HG03060 (cell line): ENCODE measurements around the gene ZNF592.

ENCODE experiments used
- ATAC-seq: cut with Tn5 transposase; IDR thresholded peaks from one replicate; pipeline ENCODE4 v1.9.1; 2021; ENCODE audit warnings: low read depth, moderate number of reproducible peaks; ENCODE audit not compliant: unreplicated experiment

Gene ZNF592

DNA sequence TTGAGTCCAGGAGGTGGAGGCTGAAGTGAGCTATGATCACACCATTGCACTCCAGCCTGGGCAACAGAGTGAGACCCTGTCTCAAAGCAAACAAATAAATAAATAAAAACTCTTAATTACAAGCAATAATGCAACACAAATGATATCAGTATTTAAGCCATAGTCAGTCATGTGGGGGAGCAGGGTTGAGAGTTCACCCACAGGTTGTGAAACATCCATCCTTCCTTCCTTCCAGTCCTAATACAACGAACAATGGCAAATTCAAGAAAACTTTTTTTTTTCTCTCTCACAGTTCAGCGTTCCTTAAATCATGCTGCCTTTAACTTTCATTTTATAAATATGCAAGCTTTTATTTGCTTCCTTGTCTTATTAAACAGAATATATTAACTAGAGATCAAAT lies 24.1 kb downstream of the ZNF592 start:
- no peak for ATAC-seq

DNA sequence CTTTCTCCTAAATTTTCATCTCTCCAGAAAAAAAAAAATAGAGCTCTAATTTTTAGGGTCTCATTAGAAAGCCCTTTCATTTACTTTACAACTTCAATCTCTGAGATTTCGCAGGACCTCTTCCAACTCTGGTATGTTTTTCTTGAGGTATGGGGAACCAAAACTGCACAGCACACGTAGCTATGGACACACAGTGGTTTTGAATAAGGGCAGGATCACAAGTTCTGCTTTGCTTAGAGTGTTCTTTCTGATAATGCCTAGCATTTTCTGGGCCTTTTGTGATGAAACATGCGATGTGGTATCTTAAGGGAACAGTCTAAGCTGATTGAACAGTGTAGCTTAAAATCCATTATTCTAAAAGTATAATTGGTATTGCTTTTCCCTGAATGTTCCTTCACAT lies 25.3 kb downstream of the ZNF592 start:
- no peak for ATAC-seq

DNA sequence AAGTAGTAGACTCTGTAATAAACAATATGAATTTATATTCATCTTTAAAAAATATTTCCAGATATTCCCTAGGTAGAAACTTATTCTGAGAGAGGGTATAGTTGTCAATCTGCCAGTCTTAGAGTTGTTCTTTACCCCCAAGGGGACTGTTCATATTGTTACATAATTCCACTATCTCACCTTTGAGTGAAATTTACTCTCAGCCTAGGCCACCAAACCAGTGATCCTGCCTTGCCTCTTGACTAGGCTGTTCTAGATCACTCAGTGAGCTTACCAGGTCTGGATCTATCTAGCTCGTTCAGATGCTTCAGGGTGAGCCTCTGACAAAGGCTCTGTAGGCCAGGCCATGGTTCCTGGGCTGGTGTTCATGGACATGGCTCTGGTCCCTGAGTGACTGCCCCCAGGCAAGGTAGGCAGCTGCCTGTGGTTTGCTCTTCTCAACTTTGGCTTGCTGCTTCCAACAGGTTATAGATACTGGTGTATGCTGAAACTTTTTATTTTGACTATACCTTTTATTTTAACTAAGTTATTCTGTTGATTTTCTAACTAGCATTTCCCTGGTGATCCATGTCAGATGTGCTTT lies 27.6 kb downstream of the ZNF592 start:
- ATAC-seq, result no peak

DNA sequence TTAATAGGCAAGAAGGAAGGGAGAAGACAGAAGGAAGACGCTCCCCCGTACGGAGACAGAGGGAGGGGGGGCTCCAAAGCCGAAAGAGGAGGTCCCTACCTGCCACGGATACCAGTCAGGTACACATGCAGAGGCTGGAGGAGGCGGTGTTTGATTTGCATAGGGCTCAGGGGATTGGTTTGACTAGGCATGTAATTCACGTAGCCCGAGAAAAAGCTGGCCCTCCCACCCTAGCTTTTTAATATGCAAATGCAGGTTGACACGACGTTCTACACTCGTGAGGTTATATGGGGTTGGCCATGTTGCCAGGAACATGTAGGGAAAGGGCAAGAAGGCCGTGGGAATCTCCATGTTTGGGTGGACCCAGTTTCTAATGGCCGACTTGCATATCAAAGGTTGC lies 29.8 kb downstream of the ZNF592 start:
- ATAC-seq, result no peak

DNA sequence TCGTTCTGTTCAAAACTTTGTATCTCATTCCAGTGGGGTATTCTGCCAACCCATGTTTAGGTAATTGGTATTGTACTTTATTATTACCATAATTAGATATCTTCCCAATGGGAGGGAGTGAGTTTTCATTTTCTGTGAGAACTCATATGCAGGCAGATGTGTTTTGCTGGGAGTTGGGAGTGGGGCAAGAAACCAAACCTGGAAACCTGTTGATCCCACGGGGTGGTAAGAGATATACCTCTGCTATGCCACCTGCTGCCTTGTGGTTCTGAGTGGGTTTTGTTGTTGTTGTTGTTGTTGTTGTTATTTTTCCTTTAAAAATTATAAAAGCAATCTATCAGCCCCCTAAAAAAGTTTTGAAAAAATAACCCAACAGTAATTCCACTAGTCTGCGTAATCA lies 32.1 kb downstream of the ZNF592 start:
- ATAC-seq, result no peak

DNA sequence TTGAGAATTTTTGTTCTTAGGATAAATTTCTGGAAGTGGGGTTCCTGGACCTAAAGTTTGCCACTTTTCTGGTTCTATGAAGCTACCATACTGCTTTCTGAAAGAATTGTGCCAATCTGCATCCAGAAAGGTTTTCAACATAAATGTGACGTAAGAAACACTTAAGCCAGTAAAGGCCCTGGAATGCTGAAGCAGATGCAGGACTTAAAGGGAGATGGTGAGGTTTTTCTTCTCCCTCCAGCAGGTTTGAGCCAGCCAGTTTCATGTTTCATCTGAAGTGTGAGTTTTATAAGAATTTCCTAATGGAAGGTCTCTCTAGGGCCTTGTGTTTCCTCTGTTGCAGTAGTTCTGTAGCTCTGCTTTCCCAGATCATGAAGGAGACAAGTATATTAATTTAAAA lies 33.1 kb downstream of the ZNF592 start:
- ATAC-seq, result no peak

DNA sequence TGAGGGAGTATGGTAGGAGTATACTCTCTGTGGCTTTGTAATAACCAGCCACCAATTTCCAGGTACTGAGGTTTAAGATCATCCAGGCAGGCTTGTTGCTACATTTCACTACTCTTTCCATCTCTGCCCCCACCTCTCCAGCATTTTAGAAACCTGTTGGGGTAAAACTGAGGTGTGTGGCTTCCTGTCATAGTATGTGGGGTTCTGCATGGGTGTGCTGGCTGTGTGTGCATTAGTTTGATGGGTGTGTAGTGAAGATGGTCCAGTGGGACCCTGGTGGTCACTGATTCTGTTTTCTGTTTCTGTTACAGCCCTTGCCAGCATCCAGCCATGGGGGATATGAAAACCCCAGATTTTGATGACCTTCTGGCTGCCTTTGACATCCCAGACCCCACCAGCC lies 34.0 kb downstream of the ZNF592 start:
- ATAC-seq, result no peak

DNA sequence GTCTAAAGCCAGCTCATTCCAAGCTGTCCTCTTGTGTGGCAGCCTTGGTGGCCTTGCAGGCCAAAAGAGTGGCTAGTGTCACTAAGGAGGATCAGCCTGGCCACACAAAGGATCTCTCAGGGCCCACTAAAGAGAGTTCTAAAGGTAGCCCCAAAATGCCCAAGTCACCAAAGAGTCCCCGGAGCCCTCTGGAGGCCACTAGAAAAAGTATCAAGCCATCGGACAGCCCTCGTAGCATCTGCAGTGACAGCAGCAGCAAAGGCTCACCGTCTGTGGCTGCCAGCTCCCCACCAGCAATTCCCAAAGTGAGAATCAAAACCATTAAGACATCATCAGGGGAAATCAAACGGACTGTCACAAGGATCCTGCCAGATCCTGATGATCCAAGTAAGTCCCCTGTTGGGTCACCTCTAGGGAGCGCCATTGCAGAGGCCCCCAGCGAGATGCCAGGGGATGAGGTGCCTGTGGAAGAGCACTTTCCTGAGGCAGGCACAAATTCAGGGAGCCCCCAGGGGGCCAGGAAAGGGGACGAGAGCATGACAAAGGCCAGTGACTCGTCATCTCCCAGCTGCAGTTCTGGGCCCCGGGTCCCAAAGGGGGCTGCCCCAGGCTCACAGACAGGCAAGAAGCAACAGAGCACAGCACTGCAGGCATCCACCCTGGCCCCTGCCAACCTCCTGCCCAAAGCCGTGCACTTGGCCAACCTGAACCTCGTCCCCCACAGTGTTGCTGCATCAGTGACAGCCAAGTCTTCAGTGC lies 35.3 kb downstream of the ZNF592 start:
- no peak for ATAC-seq

DNA sequence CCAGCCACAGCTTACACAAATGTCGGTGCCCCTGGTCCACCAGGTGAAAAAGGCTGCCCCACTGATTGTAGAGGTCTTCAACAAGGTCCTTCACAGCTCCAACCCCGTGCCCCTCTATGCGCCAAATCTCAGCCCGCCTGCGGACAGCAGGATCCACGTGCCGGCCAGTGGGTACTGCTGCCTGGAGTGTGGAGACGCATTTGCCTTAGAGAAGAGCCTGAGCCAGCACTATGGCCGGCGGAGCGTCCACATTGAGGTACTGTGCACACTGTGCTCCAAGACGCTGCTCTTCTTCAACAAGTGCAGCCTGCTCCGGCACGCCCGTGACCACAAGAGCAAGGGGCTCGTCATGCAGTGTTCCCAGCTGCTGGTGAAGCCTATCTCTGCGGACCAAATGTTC lies 35.9 kb downstream of the ZNF592 start:
- no peak for ATAC-seq

DNA sequence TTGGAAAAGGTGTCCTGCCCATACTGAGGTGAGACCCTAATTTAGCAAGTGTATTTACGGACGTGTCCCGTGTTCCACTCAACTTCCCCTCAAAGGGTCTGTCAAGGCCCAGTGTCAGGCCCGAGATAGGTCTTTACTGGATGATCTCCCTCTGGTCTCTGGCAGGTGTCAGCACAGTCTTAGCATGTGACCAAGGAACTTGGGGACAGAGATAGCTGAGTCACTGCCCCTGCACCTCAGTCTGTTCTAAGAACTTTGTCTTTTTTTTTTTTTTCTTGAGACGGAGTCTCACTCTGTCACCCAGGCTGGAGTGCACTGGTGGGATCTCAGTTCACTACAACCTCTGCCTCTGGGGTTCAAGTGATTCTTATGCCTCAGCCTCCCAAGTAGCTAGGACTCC lies 36.7 kb downstream of the ZNF592 start:
- ATAC-seq, result no peak

DNA sequence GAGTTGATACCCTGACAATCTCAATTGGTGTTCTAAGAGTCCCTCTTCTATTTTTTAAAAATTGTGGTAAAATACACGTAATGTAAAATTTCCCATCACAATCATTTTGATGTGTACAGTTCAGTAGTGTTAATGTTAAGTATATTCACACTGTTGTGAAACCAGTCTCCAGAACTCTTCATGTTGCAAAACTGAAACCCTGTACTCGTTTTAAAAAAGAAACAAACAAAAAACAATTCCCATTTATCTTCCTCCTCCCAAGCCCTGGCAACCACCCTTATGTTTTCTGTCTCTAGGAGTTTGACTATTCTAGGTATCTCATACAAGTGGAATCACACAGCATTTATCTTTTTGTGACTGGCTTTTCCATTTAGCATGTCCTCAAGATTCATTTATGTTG lies 40.1 kb downstream of the ZNF592 start:
- no peak for ATAC-seq

DNA sequence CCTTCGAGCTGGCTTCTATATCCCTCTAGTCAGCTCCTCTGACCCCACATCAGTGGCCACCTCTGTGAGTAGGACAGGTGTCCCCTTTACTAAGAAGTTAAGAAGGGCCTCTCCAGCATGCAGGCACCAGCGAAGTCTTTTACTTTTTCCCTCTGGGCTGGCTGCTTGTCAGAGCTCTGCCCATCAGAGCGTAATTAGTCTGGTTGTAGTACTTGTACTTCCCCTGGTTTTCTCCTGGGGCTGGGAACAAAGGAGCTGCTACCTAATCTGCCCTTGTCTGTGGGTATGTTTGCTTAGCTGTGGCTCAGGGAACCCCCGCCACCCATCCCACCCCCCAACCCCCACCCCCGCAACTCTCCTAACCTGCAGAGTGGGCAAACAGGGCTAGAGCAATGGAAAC lies 41.4 kb downstream of the ZNF592 start:
- no peak for ATAC-seq

DNA sequence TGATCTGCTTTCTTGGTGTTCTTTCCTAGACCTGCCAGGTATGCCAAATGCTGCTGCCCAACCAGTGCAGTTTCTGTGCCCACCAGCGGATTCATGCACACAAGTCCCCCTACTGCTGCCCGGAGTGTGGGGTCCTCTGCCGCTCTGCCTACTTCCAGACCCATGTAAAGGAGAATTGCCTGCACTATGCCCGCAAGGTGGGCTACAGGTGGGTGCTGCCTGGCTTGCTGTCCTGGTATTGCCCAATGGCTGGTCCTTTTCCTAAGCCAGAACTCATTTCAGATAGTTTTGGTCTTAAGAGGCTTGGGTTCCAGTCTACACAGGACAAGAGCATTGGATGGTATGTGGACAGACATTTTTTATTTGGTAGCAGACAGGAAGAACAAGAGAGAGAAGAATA lies 42.3 kb downstream of the ZNF592 start:
- no peak for ATAC-seq

DNA sequence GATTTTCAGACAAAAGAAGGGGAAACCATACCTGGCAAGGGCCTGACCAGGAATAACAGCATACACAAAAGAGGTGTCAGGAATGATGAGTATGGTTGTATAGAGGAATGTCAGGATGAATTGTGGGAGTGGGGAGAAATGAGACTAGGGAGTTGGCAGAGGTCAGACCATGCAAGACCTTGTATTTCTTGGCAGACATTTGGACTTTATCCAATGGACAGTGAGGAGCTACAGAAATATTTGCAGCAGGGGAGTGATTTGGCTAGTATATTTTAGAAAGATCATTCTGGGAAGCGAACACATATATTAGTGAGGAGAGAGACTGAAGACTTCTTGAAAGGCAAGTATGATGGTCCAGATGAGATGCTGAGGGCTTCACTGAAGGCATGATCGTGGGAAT lies 43.4 kb downstream of the ZNF592 start:
- ATAC-seq, result no peak

DNA sequence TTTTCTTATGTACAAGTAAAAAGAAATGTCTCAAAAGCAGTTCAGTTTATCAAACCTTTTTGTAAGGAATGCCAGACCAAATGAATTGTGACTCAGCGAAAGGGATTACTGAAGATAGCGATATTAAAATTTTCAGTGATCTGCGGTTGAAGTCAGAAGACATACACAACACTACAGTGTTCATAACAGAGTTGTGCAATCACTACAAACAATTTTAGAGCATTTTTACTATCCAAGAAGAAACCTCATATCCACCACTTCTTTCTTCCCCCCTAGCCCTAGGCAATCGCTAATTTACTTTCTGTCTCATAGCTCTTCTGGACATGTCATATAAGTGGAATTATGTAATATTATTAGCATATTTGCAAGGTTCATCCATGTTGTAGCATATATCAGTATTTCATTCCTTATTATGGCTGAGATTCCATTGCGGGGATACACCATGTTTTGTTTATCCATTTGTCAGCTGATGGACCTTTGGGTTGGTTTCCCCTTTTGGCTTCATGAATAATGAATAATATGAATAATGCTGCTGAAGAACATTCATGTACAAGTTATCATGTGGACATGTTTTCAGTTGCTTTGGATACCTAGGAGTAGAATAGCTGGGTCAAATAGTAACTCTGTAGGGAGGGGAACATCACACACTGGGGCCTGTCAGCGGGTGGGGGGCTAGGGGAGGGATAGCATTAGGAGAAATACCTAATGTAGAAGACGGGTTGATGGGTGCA lies 45.2 kb downstream of the ZNF592 start:
- no peak for ATAC-seq

DNA sequence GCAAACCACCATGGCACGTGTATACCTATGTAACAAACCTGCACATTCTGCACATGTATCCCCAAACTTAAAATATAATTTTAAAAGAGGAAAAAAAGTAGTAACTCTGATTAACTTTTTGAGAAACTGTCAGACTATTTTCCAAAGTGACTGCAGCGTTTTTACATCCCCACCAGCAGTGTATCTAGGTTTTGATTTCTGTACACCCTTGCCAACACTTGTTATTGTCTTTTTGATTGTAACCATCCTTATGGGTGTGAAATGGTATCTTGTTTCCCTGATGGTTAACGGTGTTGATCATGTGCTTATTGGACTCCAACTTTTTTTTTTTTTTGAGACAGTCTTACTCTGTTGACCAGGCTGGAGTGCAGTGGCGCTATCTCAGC lies 45.8 kb downstream of the ZNF592 start:
- ATAC-seq, result no peak

DNA sequence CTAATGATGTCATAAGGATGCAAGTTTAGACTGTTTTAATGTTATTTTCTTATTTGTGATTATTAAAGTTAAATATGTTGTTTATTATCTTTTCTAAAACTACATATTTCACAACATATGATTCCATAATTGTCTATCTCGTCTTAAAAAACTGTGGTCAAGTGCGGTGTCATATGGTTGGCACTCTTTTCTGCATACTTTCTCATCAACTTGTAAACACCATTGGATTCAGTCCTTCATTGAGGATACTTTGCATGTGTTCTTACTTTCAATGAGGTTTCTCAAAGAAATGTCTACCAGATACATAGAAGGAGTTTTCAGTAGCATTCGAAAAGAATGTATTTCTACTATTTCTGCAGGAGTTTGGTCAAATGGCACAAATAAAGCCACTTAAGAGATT lies 46.8 kb downstream of the ZNF592 start:
- no peak for ATAC-seq

DNA sequence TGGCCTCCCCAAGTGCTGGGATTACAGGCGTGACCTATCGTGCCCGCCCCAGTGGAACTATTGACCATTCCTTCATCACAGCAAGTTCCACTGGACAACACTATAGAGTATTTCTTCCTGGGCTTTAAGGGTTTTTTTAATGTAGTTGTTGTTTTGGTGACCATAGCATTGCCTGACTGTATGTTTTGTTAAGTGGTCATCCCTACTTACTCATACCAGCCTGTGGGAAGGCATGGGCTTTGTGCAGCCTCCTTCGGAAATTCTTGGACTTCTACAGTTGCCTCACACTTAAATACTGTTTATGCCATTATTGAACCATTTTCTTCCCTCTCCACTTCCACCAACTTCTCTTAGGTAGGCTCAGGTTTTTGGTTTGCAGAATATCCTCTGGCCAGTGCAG lies 48.8 kb downstream of the ZNF592 start:
- no peak for ATAC-seq

DNA sequence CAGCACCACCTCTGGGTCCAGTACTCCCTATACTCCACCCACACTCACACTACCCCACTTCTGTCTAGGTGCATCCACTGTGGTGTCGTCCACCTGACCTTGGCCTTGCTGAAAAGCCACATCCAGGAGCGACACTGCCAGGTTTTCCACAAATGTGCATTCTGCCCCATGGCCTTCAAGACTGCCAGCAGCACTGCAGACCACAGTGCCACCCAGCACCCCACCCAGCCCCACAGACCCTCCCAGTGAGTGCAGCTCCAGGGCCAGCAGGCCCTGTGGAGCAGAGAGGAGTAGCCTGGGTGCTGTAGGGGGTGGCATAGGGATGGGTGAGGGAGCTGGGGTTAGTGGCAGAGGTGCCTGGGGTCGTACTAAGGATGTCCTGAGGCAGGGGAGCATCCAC lies 49.4 kb downstream of the ZNF592 start:
- ATAC-seq, result no peak

DNA sequence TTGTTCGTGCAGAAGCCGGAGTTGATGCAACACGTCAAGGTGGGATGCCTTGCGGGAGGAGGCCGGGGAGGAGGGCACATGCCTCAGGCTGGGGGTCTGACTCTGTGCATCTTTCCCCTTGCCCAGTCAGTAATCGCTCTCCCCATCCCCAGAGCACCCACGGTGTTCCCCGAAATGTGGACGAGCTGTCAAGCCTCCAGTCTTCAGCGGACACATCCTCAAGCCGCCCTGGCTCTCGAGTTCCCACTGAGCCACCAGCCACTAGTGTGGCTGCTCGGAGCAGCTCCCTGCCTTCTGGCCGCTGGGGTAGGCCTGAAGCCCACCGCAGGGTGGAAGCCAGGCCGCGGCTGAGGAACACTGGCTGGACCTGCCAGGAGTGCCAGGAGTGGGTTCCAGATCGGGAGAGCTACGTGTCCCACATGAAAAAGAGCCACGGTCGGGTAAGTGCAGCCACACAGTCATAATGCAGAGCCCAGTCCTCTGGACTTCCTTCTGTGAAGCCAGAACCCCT lies 50.1 kb downstream of the ZNF592 start:
- no peak for ATAC-seq

DNA sequence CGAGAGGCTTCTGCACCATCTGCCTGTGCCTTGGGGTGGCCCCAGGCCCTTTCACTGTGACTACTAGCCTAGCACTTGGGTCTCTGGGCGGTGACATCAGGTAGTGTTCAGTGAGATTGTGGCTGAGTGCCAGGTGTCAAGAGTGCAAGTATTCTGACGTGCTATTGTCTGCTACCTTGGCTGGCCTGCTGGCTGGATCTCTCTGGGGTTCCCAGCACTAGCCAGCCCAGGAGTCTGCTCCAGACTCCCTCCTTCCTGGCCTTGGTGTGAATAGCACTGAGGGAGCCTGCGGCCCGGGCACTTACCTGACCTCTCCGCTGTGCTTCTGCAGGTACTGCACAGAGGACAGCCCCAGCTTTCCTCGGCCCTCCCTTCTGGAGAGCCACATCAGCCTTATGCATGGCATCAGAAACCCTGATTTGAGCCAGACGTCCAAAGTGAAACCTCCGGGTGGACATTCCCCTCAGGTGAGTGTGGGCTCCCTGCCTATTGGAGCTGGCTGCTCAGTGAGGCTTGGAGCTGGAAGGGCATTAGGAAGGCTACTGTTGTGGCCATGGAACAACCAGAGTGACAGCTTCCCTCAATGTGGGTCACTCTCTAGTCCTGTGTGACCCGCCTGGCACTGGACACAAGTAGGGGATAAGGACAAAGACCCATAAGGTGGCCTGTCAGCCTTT lies 51.3 kb downstream of the ZNF592 start:
- no peak for ATAC-seq
